Tibial nerve (tissue), 4 donors: ENCODE measurements around the gene PTGDS. TPM values are rescaled to one million over a fixed set of nuclear protein-coding genes. Genes with fewer than 3 reads are reported as not detected.

Source experiments
- DNase-seq, 2 donors: peaks; one replicate each; pipeline ENCODE4 v3.0.0-alpha.2; 2019; ENCODE audit warnings: low spot score in 2 of 2
- H3K27ac ChIP-seq, 4 donors: fragments of 200-600 bp; sonication (generic) in 3 of 4; one replicate each; pipeline ENCODE4 v1.5.1; 2017 to 2019; ENCODE audit warnings: mild to moderate bottlenecking in 1 of 4
- H3K27me3 ChIP-seq, 2 donors: fragments of 200-600 bp; sonication (generic) in 1 of 2; one replicate each; pipeline versions ENCODE4 v1.5.1 to v1.6.0; 2017 to 2019
- H3K36me3 ChIP-seq, 3 donors: fragments of 200-600 bp; sonication (generic); one replicate each; pipeline ENCODE4 v1.5.1; 2018 to 2019
- H3K4me1 ChIP-seq, 4 donors: fragments of 200-600 bp; sonication (generic) in 3 of 4; one replicate each; pipeline ENCODE4 v1.5.1; 2017 to 2019
- H3K4me3 ChIP-seq, 4 donors: fragments of 200-600 bp; sonication (generic) in 3 of 4; one replicate each; pipeline ENCODE4 v1.5.1; 2017 to 2019; ENCODE audit warnings: mild to moderate bottlenecking in 1 of 4, moderate library complexity in 1 of 4
- H3K9me3 ChIP-seq, 4 donors: fragments of 200-600 bp; sonication (generic) in 3 of 4; one replicate each; pipeline ENCODE4 v1.5.1; 2017 to 2019
- CTCF ChIP-seq, 5 experiments: fragments of 200-600 bp in 3 of 5; fragments of 450-650 bp in 2 of 5; sonication (generic) in 3 of 5; IDR thresholded peaks; one replicate each; pipeline ENCODE4 v1.5.1; 2016 to 2019; ENCODE audit warnings: antibody characterized with exemption in 5 of 5, mild to moderate bottlenecking in 3 of 5, moderate library complexity in 2 of 5
- EP300 ChIP-seq, 2 donors: sonication (generic); formaldehyde crosslinking; IDR thresholded peaks; one replicate each; pipeline ENCODE4 v1.6.1; 2017; ENCODE audit warnings: antibody characterized with exemption in 2 of 2, mild to moderate bottlenecking in 1 of 2
- POLR2A ChIP-seq, 2 donors: fragments of 450-650 bp; IDR thresholded peaks; one replicate each; pipeline ENCODE4 v1.6.1; 2017; ENCODE audit warnings: antibody characterized with exemption in 2 of 2, mild to moderate bottlenecking in 2 of 2, moderate library complexity in 2 of 2
- WGBS, 2 donors: methylation state at CpG; one replicate each; pipeline ENCODE4 v1.1.5; 2018; 5-methylcytosine and 5-hydroxymethylcytosine counted together
- total RNA-seq, 4 donors: library from RNA; depleted of rRNA; stranded (reverse); fragments of >200 nt; gene quantifications; one replicate each; pipeline ENCODE4 v1.1.0, GENCODE V29; 2016

Gene PTGDS
- total RNA-seq, 4 donors from 2014 or later, result 1,059 to 8,972 (median 6,550) TPM

GRCh38 chr9:136963341-136963740 is 14.0 kb upstream of the PTGDS start:
- H3K9me3 ChIP-seq, result no peaks in the 10 kb centered on the region
- H3K27me3 ChIP-seq, result no peaks in the 10 kb centered on the region
- peak overlapping the region; percentile 36 to 88 (median 48) for H3K27ac ChIP-seq
- DNase-seq, result no peak
- no peaks in the 10 kb centered on the region for H3K36me3 ChIP-seq
- WGBS, 2 donors, result 66 to 73% methylated on average over 11 to 13 of the region's 15 CpGs
- peaks cover 0 to 76% (median 24%) of the 10 kb centered on the region in 4 donors for H3K4me1 ChIP-seq
- no peak overlapping the region for H3K4me3 ChIP-seq
- no peak for TF ChIP-seq CTCF (IDR thresholded peaks at IDR 0.05)
- no peak for TF ChIP-seq EP300 (IDR thresholded peaks at IDR 0.05)
- TF ChIP-seq POLR2A (IDR thresholded peaks at IDR 0.05), result no peak

- TF ChIP-seq EP300 (IDR thresholded peaks at IDR 0.05) (no peak), CTCF (IDR thresholded peaks at IDR 0.05) (no peak), POLR2A (IDR thresholded peaks at IDR 0.05) (no peak)
- H3K4me3 ChIP-seq, result no peak overlapping the region
- no peaks in the 10 kb centered on the region for H3K36me3 ChIP-seq
- peaks cover 0 to 73% (median 24%) of the 10 kb centered on the region in 4 donors for H3K4me1 ChIP-seq
- DNase-seq, result no peak
- no peaks in the 10 kb centered on the region for H3K9me3 ChIP-seq
- no peaks in the 10 kb centered on the region for H3K27me3 ChIP-seq
- peak overlapping the region; percentile 36 to 88 (median 48) for H3K27ac ChIP-seq
- WGBS, 2 donors, result 67 to 72% methylated on average over 3 to 12 of the region's 12 CpGs
These were observed 13.6 kb upstream of the PTGDS start for GRCh38 chr9:136963751-136964150.

DNA sequence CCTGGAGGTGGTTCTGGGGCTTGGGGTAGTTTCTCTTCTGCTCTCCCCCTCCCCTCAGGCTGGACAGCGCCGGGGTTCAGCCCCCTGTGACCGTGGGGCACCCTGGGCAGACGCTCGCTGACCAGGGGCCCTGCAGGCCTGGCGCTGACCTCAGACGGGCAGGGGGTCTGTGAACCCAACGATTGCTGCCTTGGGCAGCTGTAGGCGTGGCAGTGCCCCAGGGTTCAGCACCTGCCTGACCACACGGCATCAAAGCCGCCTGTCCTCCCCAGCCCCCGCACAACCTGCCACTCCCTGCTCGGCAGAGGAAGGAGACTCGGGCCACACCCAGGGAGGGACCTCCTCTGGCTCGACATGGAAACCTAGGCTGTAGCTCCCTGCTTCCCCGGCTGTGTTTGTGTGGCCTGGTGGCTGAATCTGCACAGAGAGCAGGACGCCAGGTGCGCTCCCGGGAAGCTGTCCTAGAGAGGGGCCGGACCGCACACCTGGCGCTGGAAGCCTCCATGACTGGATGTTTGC is 13.1 kb upstream of the PTGDS start:
- Histone ChIP-seq H3K4me3 (no peak overlapping the region), H3K27me3 (no peaks in the 10 kb centered on the region), H3K36me3 (no peaks in the 10 kb centered on the region), H3K27ac (peak overlapping the region; percentile 36 to 88 (median 48)), H3K4me1 (peaks cover 0 to 73% (median 21%) of the 10 kb centered on the region in 4 donors), H3K9me3 (no peaks in the 10 kb centered on the region)
- WGBS, 2 donors, result 38 to 69% methylated on average over 8 to 21 of the region's 22 CpGs
- no peak for DNase-seq
- TF ChIP-seq EP300 (IDR thresholded peaks at IDR 0.05) (no peak), POLR2A (IDR thresholded peaks at IDR 0.05) (no peak), CTCF (IDR thresholded peaks at IDR 0.05) (no peak)

GRCh38 chr9:136964833-136965422 is 12.4 kb upstream of the PTGDS start:
- no peaks in the 10 kb centered on the region for H3K27me3 ChIP-seq
- H3K27ac ChIP-seq, result peak overlapping the region in 3 of 4 donors; percentile 36 to 88 (median 42)
- TF ChIP-seq CTCF (IDR thresholded peaks at IDR 0.05) (no peak), EP300 (IDR thresholded peaks at IDR 0.05) (no peak), POLR2A (IDR thresholded peaks at IDR 0.05) (no peak)
- DNase-seq, result no peak
- no peaks in the 10 kb centered on the region for H3K9me3 ChIP-seq
- WGBS, 2 donors, result 80 to 84% methylated on average over 26 of the region's 26 CpGs
- no peak overlapping the region for H3K4me3 ChIP-seq
- no peaks in the 10 kb centered on the region for H3K36me3 ChIP-seq
- H3K4me1 ChIP-seq, result peaks cover 0 to 73% (median 15%) of the 10 kb centered on the region in 4 donors

DNA sequence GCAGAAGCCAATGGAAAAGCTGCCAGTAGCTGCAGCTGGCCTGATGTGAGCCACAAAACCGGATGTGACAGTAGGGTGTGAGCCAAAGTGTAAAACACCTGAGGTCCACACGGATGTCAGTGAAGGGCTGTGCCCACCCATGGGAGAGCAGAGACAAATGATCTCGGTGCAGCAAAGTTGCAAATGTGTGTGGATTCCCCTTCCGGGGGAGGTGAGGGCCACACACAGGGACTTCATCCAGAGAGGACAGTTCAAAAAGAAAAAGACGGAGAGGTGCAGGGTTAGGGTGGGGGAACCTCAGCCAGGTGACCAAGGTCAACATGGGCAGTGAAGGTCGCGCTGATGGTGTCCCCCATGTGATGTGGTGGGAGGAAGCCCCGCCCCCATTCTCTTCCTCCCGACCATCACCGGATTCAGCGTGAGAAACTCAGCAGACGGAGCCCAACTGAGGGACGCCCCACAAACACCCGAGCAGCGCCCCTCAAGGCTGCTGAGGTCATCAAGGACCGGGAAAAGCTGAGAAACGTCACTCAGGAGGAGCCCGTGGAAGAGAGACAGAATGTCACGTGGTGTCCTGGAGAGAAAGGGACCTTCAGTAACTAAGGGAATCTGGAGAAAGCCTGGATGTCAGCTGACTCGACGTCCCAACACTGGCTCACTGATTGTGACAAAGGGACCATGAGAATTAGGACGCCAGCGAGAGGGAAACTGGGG is 11.4 kb upstream of the PTGDS start:
- Histone ChIP-seq H3K36me3 (no peaks in the 10 kb centered on the region), H3K4me3 (peak overlapping the region in 1 of 4 donors; percentile 3)
- 22 to 27% methylated on average over 23 of the region's 23 CpGs for WGBS, 2 donors

More for the DNA sequence above, 11.4 kb upstream of the PTGDS start:
- H3K4me1 ChIP-seq, result peaks cover 0 to 66% (median 12%) of the 10 kb centered on the region in 4 donors
- H3K27me3 ChIP-seq, result no peaks in the 10 kb centered on the region
- TF ChIP-seq POLR2A (IDR thresholded peaks at IDR 0.05), result no peak
- TF ChIP-seq EP300 (IDR thresholded peaks at IDR 0.05), result peak; percentile 14 to 33
- no peak for TF ChIP-seq CTCF (IDR thresholded peaks at IDR 0.05)
- DNase-seq, result no peak
- no peaks in the 10 kb centered on the region for H3K9me3 ChIP-seq
- peak overlapping the region in 3 of 4 donors; percentile 21 to 66 (median 26) for H3K27ac ChIP-seq
